ENCODE data around the gene FBXL2.

Gene FBXL2, protein sequence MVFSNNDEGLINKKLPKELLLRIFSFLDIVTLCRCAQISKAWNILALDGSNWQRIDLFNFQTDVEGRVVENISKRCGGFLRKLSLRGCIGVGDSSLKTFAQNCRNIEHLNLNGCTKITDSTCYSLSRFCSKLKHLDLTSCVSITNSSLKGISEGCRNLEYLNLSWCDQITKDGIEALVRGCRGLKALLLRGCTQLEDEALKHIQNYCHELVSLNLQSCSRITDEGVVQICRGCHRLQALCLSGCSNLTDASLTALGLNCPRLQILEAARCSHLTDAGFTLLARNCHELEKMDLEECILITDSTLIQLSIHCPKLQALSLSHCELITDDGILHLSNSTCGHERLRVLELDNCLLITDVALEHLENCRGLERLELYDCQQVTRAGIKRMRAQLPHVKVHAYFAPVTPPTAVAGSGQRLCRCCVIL

GRCh38 chr3:33277193-33277882 lies at the start of gene FBXL2:
Gene FBXL2, plus strand, starts transcription at chr3:33277442. Its CDS starts 71 bp downstream, at chr3:33277513.
- no peaks in the 10 kb centered on the region; the same call in 1 of the 2 replicates for H3K4me1 ChIP-seq (ENCODE audit: insufficient read depth, low read length)
- H3K27ac ChIP-seq (ENCODE audit: low read length) = no peak within 1 kb of the TSS
- H3K9ac ChIP-seq (ENCODE audit: low read depth, low read length) = peak within 1 kb of the TSS; percentile 58; the same call in 1 of the 2 replicates
- no peaks in the 10 kb centered on the region for H3K27me3 ChIP-seq (ENCODE audit: insufficient read depth, low read length)
- no peaks in the 10 kb centered on the region for H3K36me3 ChIP-seq (ENCODE audit: insufficient read depth, low read depth, low read length)
- H3K9me3 ChIP-seq (ENCODE audit: insufficient read depth, low read depth, low read length) = peaks cover 1% of the 10 kb centered on the region
- peak within 1 kb of the TSS; percentile 85 for H3K4me3 ChIP-seq (ENCODE audit: low read length)

DNA sequence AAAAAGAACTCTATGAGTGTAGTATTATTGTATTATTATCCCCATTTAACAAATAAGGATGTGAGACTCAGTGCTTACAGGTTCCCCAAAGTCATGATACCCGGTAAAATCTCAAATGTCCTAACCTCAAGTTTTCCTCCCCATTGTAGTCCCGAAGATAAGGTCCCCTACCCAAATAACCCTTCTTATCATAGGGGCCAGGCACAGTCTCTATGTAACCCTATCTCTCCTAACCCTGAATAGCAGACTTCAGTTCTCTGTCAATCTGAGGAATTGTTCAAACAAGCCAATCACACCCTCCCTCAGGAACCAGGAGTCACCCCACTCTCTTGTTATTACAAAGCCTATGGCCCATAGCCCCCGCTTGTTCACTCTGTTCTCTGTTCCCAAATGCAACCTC lies 48.2 kb upstream of the FBXL2 start:
- no peaks in the 10 kb centered on the region for H3K9me3 ChIP-seq (ENCODE audit: insufficient read depth, low read depth, low read length)
- no peaks in the 10 kb centered on the region for H3K36me3 ChIP-seq (ENCODE audit: insufficient read depth, low read depth, low read length)
- H3K4me3 ChIP-seq (ENCODE audit: low read length) = no peak overlapping the region
- no peaks in the 10 kb centered on the region; the same call in 1 of the 2 replicates for H3K4me1 ChIP-seq (ENCODE audit: insufficient read depth, low read length)
- H3K27ac ChIP-seq (ENCODE audit: low read length) = no peak overlapping the region
- no peaks in the 10 kb centered on the region for H3K27me3 ChIP-seq (ENCODE audit: insufficient read depth, low read length)
- H3K9ac ChIP-seq (ENCODE audit: low read depth, low read length) = no peak overlapping the region

- no peaks in the 10 kb centered on the region for H3K27me3 ChIP-seq (ENCODE audit: insufficient read depth, low read length)
- H3K4me3 ChIP-seq (ENCODE audit: low read length) = no peak overlapping the region
- H3K36me3 ChIP-seq (ENCODE audit: insufficient read depth, low read depth, low read length) = no peaks in the 10 kb centered on the region
- no peak overlapping the region for H3K9ac ChIP-seq (ENCODE audit: low read depth, low read length)
- no peaks in the 10 kb centered on the region; the same call in 1 of the 2 replicates for H3K4me1 ChIP-seq (ENCODE audit: insufficient read depth, low read length)
- no peak overlapping the region for H3K27ac ChIP-seq (ENCODE audit: low read length)
- no peaks in the 10 kb centered on the region for H3K9me3 ChIP-seq (ENCODE audit: insufficient read depth, low read depth, low read length)
Observed at GRCh38 chr3:33229947-33230346, 47.3 kb upstream of the FBXL2 start.

GRCh38 chr3:33231756-33232465 lies 45.3 kb upstream of the FBXL2 start:
- no peak overlapping the region for H3K27ac ChIP-seq (ENCODE audit: low read length)
- H3K9ac ChIP-seq (ENCODE audit: low read depth, low read length) = no peak overlapping the region
- H3K9me3 ChIP-seq (ENCODE audit: insufficient read depth, low read depth, low read length) = no peaks in the 10 kb centered on the region
- H3K4me1 ChIP-seq (ENCODE audit: insufficient read depth, low read length) = no peaks in the 10 kb centered on the region; the same call in 1 of the 2 replicates
- no peaks in the 10 kb centered on the region for H3K27me3 ChIP-seq (ENCODE audit: insufficient read depth, low read length)
- H3K4me3 ChIP-seq (ENCODE audit: low read length) = no peak overlapping the region
- no peaks in the 10 kb centered on the region for H3K36me3 ChIP-seq (ENCODE audit: insufficient read depth, low read depth, low read length)

GRCh38 chr3:33233884-33234283 lies 43.4 kb upstream of the FBXL2 start:
- Histone ChIP-seq H3K4me3 (ENCODE audit: low read length) (no peak overlapping the region), H3K36me3 (ENCODE audit: insufficient read depth, low read depth, low read length) (no peaks in the 10 kb centered on the region)

GRCh38 chr3:33236005-33236404 lies 41.2 kb upstream of the FBXL2 start:
- Histone ChIP-seq H3K27ac (ENCODE audit: low read length) (no peak overlapping the region), H3K9ac (ENCODE audit: low read depth, low read length) (no peak overlapping the region), H3K27me3 (ENCODE audit: insufficient read depth, low read length) (no peaks in the 10 kb centered on the region), H3K36me3 (ENCODE audit: insufficient read depth, low read depth, low read length) (no peaks in the 10 kb centered on the region), H3K9me3 (ENCODE audit: insufficient read depth, low read depth, low read length) (no peaks in the 10 kb centered on the region), H3K4me1 (ENCODE audit: insufficient read depth, low read length) (no peaks in the 10 kb centered on the region; the same call in 1 of the 2 replicates), H3K4me3 (ENCODE audit: low read length) (no peak overlapping the region)

More at GRCh38 chr3:33233884-33234283, 43.4 kb upstream of the FBXL2 start:
- Histone ChIP-seq H3K27ac (ENCODE audit: low read length) (no peak overlapping the region), H3K9ac (ENCODE audit: low read depth, low read length) (no peak overlapping the region), H3K9me3 (ENCODE audit: insufficient read depth, low read depth, low read length) (no peaks in the 10 kb centered on the region), H3K27me3 (ENCODE audit: insufficient read depth, low read length) (no peaks in the 10 kb centered on the region), H3K4me1 (ENCODE audit: insufficient read depth, low read length) (no peaks in the 10 kb centered on the region; the same call in 1 of the 2 replicates)

- Histone ChIP-seq H3K4me3 (ENCODE audit: low read length) (no peak overlapping the region), H3K4me1 (ENCODE audit: insufficient read depth, low read length) (no peaks in the 10 kb centered on the region), H3K9ac (ENCODE audit: low read depth, low read length) (no peak overlapping the region), H3K27ac (ENCODE audit: low read length) (no peak overlapping the region), H3K9me3 (ENCODE audit: insufficient read depth, low read depth, low read length) (no peaks in the 10 kb centered on the region), H3K36me3 (ENCODE audit: insufficient read depth, low read depth, low read length) (no peaks in the 10 kb centered on the region), H3K27me3 (ENCODE audit: insufficient read depth, low read length) (no peaks in the 10 kb centered on the region)
Observed at GRCh38 chr3:33237439-33237838, 39.8 kb upstream of the FBXL2 start.

DNA sequence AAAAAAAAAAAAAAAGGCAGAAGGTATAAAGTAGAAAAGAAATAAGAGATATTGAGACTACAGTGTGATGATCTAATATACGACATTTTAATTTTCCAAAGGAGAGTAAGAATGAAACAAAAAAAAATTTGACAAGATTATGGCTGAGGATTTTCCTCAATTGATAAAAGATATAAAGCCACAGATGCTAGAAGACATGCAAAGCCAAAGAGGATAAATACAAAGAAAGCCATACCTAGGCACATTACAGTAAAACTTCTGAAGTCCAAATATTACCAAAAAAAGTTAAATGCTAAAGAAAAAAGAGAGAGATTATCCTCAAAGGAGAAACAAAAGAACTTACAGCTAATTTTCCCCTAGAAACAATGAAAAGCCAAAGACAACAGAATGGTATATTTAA lies 38.3 kb upstream of the FBXL2 start:
- Histone ChIP-seq H3K36me3 (ENCODE audit: insufficient read depth, low read depth, low read length) (no peaks in the 10 kb centered on the region), H3K4me1 (ENCODE audit: insufficient read depth, low read length) (no peaks in the 10 kb centered on the region), H3K27ac (ENCODE audit: low read length) (no peak overlapping the region), H3K9me3 (ENCODE audit: insufficient read depth, low read depth, low read length) (no peaks in the 10 kb centered on the region), H3K9ac (ENCODE audit: low read depth, low read length) (no peak overlapping the region), H3K27me3 (ENCODE audit: insufficient read depth, low read length) (no peaks in the 10 kb centered on the region), H3K4me3 (ENCODE audit: low read length) (no peak overlapping the region)

DNA sequence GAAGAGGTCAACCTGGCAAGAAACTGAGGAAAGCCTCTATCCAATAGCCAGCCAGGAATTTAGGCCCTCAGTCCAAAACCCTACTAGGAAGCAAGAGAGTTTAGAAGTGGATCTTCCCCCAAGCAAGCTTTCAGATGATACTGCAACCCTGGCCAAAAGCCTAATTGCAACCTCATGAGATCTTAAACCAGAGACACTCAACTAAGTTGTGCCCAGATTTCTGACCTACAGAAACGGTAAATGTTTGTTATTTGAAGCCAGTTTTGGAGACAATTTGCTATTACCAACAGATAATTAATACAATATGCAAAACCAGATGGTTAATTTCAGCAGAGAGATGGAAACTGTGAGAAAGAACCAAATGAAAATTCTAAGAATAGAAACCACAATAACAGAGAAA lies 37.0 kb upstream of the FBXL2 start:
- Histone ChIP-seq H3K4me3 (ENCODE audit: low read length) (no peak overlapping the region), H3K4me1 (ENCODE audit: insufficient read depth, low read length) (no peaks in the 10 kb centered on the region), H3K27ac (ENCODE audit: low read length) (no peak overlapping the region), H3K27me3 (ENCODE audit: insufficient read depth, low read length) (no peaks in the 10 kb centered on the region), H3K9me3 (ENCODE audit: insufficient read depth, low read depth, low read length) (no peaks in the 10 kb centered on the region), H3K36me3 (ENCODE audit: insufficient read depth, low read depth, low read length) (no peaks in the 10 kb centered on the region), H3K9ac (ENCODE audit: low read depth, low read length) (no peak overlapping the region)

DNA sequence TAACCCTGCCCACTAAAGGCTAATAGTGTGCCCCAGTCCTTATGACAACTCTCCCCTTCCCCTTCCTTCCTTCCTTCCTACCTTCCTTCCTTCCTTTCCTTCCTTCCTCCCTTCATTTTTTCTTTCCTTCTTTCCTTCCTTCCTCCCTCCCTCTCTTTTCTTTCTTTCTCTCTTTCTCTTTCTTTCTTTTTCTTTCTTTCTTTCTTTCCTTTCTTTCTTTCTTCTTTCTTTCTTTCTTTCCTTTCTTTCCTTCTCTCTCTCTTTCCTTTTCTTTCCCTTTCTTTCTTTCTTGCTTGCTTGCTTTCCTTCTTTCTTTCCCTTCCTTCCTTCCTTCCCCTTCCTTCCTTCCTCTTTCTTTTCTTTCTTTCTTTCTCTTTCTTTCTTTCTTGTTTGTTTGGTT lies 30.5 kb upstream of the FBXL2 start:
- Histone ChIP-seq H3K9me3 (ENCODE audit: insufficient read depth, low read depth, low read length) (no peaks in the 10 kb centered on the region), H3K4me3 (ENCODE audit: low read length) (no peak overlapping the region), H3K9ac (ENCODE audit: low read depth, low read length) (no peak overlapping the region), H3K4me1 (ENCODE audit: insufficient read depth, low read length) (no peaks in the 10 kb centered on the region), H3K27me3 (ENCODE audit: insufficient read depth, low read length) (no peaks in the 10 kb centered on the region), H3K27ac (ENCODE audit: low read length) (no peak overlapping the region), H3K36me3 (ENCODE audit: insufficient read depth, low read depth, low read length) (no peaks in the 10 kb centered on the region)

DNA sequence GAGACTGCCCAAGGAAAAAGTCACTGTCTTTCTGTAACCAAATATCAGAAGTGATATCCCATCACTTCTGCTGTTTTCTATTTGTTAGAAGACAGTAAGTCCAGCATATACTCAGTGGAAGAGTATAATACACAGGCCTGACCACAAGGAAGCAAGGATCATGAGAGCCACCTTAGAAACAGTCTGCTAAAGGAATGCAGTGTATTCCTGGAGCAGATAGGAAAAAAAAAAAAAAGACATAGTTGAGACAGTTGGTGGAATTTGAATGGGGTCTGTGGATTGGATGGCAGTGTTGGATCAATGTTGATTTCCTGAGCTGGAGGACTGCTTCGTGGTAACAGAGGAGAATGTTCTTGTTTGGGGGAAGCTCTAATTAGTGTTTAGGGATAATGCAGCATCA lies 26.5 kb upstream of the FBXL2 start:
- Histone ChIP-seq H3K9ac (ENCODE audit: low read depth, low read length) (no peak overlapping the region), H3K27me3 (ENCODE audit: insufficient read depth, low read length) (no peaks in the 10 kb centered on the region), H3K9me3 (ENCODE audit: insufficient read depth, low read depth, low read length) (no peaks in the 10 kb centered on the region), H3K27ac (ENCODE audit: low read length) (no peak overlapping the region), H3K4me3 (ENCODE audit: low read length) (no peak overlapping the region), H3K4me1 (ENCODE audit: insufficient read depth, low read length) (no peaks in the 10 kb centered on the region), H3K36me3 (ENCODE audit: insufficient read depth, low read depth, low read length) (no peaks in the 10 kb centered on the region)

Data from iPS-20b (cell line).